RWPE1 (cell line): ENCODE results near the gene DNAH11.

Experiments
- CTCF ChIA-PET: fragments of 350-600 bp; sonication (Branson Sonifier 250); formaldehyde crosslinking; extraction: SDS; loops from one replicate; lab custom pipeline; 2021; lab: Yijun Ruan, JAX
- POLR2A ChIA-PET: fragments of 400-600 bp; formaldehyde crosslinking; extraction: SDS; loops from one replicate; lab custom pipeline; 2020; ENCODE audit warnings: antibody characterized with exemption; ENCODE audit not compliant: low non-redundant PET; lab: Yijun Ruan, JAX
- DNase-seq: peaks from one replicate; pipeline ENCODE4 v3.0.0; 2012; ENCODE audit warnings: low spot score
- H3K27ac ChIP-seq: fragments of 450-650 bp; 2 replicates; pipeline ENCODE4 v1.5.1; 2017
- CTCF ChIP-seq: fragments of 450-650 bp; conservative IDR thresholded peaks from 2 replicates; pipeline ENCODE4 v1.5.1; 2017; ENCODE audit warnings: low read depth, mild to moderate bottlenecking

Gene DNAH11

DNA sequence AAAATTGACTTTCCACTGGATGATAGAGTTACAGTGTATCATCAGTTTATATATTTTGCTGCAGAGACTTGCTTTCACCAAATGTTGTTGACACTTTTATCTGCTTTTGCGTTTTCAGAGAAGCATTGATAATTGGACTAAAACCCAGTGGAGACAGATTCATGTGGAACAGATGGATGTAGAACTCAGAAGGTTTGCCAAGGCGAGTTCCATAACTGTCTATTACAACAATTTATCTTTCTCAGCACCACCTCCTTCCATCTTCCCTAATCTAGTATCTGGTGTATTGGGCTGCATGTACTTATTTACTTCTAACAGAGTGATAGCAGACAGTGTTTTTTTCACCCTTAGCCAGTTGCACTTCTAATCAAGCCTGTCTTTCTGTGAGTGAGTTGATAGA, 73.3 kb downstream of the DNAH11 start:
- no peak for TF ChIP-seq CTCF
- ChIA-PET CTCF (interaction anchor here (0.6 kb wide), 1 partner anchor 175 kb away, joined by 3 read pairs; no protein-coding TSS in a partner anchor), POLR2A (interaction anchor here (0.6 kb wide), 1 partner anchor 831 kb away, joined by 5 read pairs; no protein-coding TSS in a partner anchor)
- H3K27ac ChIP-seq = no peak overlapping the region
- DNase-seq = no peak

DNA sequence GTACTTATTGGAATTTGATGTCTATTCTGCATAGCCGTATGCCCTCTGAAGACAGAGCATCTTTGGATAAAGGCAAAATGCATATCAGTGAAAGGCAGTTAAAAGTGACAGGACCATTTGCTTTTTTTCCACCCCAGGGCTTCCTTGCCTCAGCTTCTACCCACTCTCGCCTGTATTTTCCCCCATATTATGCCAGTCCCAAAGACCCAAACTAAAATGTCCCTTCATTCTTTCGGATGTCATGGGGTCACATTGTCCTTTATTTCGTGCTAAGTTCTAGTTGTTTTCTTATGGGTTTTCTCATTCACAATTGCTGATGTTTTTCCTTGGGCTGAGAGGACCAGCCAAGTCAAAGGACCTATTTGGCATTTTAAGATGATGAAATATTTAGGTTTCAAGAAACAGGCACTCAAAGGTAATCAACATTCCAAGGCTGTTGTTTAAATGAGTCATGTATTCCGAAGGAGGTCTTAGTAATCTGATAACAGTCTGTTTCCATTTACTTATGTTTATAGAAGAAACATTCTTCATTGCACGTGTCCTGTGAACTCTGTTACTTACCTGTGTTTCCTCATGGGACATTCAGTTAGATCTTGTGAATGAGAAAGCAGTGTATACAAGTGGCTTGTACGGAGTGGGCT, 74.1 kb downstream of the DNAH11 start:
- ChIA-PET POLR2A (no interaction called here), CTCF (interaction anchor here (0.6 kb wide), 2 partner anchors 26 to 340 kb away, joined by 3 read pairs; no protein-coding TSS in a partner anchor)
- TF ChIP-seq CTCF = no peak
- no peak overlapping the region for H3K27ac ChIP-seq
- DNase-seq = peak; percentile 76

DNA sequence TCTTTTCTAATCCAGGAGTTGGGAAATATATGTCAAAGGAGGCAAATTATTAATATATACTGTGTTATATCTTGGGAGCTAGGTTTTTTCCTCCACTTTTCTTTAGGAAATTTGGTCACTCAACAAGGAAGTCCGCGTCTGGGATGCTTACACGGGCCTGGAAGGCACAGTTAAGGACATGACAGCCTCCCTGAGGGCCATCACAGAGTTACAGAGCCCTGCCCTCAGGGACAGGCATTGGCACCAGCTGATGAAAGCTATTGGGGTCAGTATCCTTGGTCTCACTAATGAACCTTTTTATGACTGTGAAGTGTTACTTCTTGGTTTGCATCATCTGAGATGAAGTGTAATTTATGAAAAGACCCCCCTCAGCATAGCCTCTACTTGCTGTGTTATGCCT, 74.7 kb downstream of the DNAH11 start:
- TF ChIP-seq CTCF = no peak
- CTCF ChIA-PET = interaction anchor here (0.6 kb wide), 1 partner anchor 27 kb away, joined by 3 read pairs; no protein-coding TSS in a partner anchor
- DNase-seq = no peak
- H3K27ac ChIP-seq = peak overlapping the region; percentile 66
- POLR2A ChIA-PET = no interaction called here

DNA sequence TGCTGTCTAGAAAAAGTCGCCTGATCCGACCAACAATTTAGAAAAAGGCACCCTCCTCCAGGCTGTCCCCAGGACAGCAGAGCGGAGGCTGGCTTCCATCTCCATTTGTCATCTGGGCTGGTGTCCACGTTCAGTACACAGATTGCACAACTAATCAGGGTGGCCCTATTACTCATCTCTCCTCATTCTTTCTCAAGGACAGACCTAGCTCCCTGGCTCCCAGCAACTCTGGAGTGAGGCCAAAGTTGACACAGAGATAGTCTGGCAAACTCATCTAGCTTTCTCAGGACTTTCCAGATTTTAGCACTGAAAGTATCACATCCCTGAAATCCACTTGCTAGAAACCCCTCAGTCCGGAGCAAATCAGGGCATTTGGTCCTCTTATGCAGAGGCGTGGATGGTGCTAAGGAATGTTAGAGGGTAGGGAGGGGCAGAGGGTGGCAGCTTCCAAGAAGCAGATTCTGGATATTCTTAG, 75.1 kb downstream of the DNAH11 start:
- no peak for TF ChIP-seq CTCF
- peak; percentile 58 for DNase-seq
- ChIA-PET POLR2A (no interaction called here), CTCF (no interaction called here)
- H3K27ac ChIP-seq = peak overlapping the region; percentile 66

DNA sequence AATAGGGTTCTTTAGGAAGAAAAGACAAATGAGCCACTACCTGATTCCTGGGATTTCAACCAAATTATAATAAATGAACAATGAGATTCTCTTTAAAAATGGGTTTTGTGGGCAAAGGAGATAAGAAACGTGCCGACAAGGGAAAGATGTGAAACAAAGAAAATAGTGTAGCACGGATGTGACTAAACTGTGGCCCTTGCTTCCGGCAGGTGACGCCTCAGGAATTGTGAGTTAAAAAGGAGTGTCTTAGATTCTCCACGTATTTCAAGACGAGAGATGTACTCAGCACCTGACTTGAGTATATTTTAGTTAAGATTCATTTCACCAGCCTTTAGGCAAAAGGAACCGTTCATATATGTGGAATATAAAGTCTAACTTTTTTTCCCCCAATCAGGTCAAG, 75.9 kb downstream of the DNAH11 start:
- POLR2A ChIA-PET = no interaction called here
- CTCF ChIA-PET = no interaction called here
- H3K27ac ChIP-seq = no peak overlapping the region
- TF ChIP-seq CTCF = no peak
- DNase-seq = no peak

- CTCF ChIA-PET = no interaction called here
These were observed 77.2 kb downstream of the DNAH11 start for GRCh38 chr7:21620054-21620453.

More at GRCh38 chr7:21620054-21620453, 77.2 kb downstream of the DNAH11 start:
- POLR2A ChIA-PET = no interaction called here
- H3K27ac ChIP-seq = no peak overlapping the region
- no peak for DNase-seq
- no peak for TF ChIP-seq CTCF
